Smooth muscle cell (in vitro differentiated cells): ENCODE data around the gene MIER2. TPM values are rescaled to one million over a fixed set of nuclear protein-coding genes. Genes with fewer than 3 reads are reported as not detected.

Experiments used
- DNase-seq: peaks from one replicate; lab custom pipeline; 2025; ENCODE audit not compliant: unreplicated experiment; lab: John Stamatoyannopoulos, UW
- H2AFZ ChIP-seq: fragments of 200-600 bp; sonication (generic); 2 replicates; pipeline ENCODE4 v1.6.0; 2016; ENCODE audit warnings: antibody characterized with exemption, low read depth, mild to moderate bottlenecking
- H3F3A ChIP-seq: fragments of 200-600 bp; sonication (generic); 2 replicates; pipeline ENCODE4 v1.6.0; 2017; ENCODE audit warnings: antibody characterized with exemption, low read depth
- H3K27ac ChIP-seq: fragments of 200-600 bp; sonication (generic); 2 replicates; pipeline ENCODE4 v1.5.1; 2016; ENCODE audit warnings: low read depth, mild to moderate bottlenecking
- H3K27me3 ChIP-seq: fragments of 200-600 bp; sonication (generic); 2 replicates; pipeline ENCODE4 v1.6.1; 2016; ENCODE audit warnings: low read depth, mild to moderate bottlenecking
- H3K36me3 ChIP-seq: fragments of 200-600 bp; sonication (generic); 2 replicates; pipeline ENCODE4 v1.5.1; 2016; ENCODE audit warnings: low read depth
- H3K4me1 ChIP-seq: fragments of 200-600 bp; sonication (generic); 2 replicates; pipeline ENCODE4 v1.5.1; 2016; ENCODE audit warnings: low read depth
- H3K4me2 ChIP-seq: fragments of 200-600 bp; sonication (generic); 2 replicates; pipeline ENCODE4 v1.6.0; 2016; ENCODE audit warnings: mild to moderate bottlenecking
- H3K4me3 ChIP-seq: fragments of 200-600 bp; sonication (generic); 2 replicates; pipeline ENCODE4 v1.5.1; 2016; ENCODE audit warnings: mild to moderate bottlenecking
- H3K79me2 ChIP-seq: fragments of 200-600 bp; sonication (generic); 2 replicates; pipeline ENCODE4 v1.6.0; 2016; ENCODE audit warnings: low read depth, mild to moderate bottlenecking
- H3K9ac ChIP-seq: fragments of 200-600 bp; sonication (generic); 2 replicates; pipeline ENCODE4 v1.6.0; 2016; ENCODE audit warnings: low read depth
- H3K9me3 ChIP-seq: fragments of 200-600 bp; sonication (generic); replicated peaks from 2 replicates; pipeline ENCODE4 v1.5.1; 2016; ENCODE audit warnings: low read depth
- H4K20me1 ChIP-seq: fragments of 200-600 bp; sonication (generic); 2 replicates; pipeline ENCODE4 v1.6.0; 2016; ENCODE audit warnings: low read depth
- CTCF ChIP-seq: fragments of 200-600 bp; sonication (generic); IDR thresholded peaks from 2 replicates; pipeline ENCODE4 v1.5.1; 2017; ENCODE audit warnings: borderline replicate concordance, mild to moderate bottlenecking, antibody characterized with exemption; ENCODE audit not compliant: insufficient read depth, poor library complexity, severe bottlenecking
- WGBS: methylation state at CpG from one replicate; pipeline ENCODE4 v1.1.7; 2016; ENCODE audit warnings: low lambda C conversion rate; 5-methylcytosine and 5-hydroxymethylcytosine counted together
- polyA plus RNA-seq: library from polyadenylated mRNA; unstranded; fragments of >200 nt; fragmentation: Nextera tagmentation; extraction: Ambion mirVana; gene quantifications from 2 replicates; pipeline ENCODE4 v1.2.1, GENCODE V29; 2016
- total RNA-seq: library from RNA; depleted of rRNA; stranded (reverse); fragments of >200 nt; gene quantifications from 2 replicates; pipeline ENCODE4 v1.2.3, GENCODE V29; 2014

The MIER2 gene
- total and polyA plus RNA-seq, 2 experiments from 2014 or later: 12.7 to 79.7 TPM

GRCh38 chr19:310781-311496 lies 33.7 kb downstream of the MIER2 start:
- Histone ChIP-seq H3K9ac (no peak overlapping the region), H2AFZ (no peak overlapping the region), H3K4me2 (no peak overlapping the region), H3K9me3 (no peaks in the 10 kb centered on the region), H3F3A (no peaks in the 10 kb centered on the region), H3K4me1 (no peaks in the 10 kb centered on the region), H4K20me1 (peaks cover 80% of the 10 kb centered on the region), H3K4me3 (no peak overlapping the region), H3K27ac (no peak overlapping the region), H3K36me3 (no peaks in the 10 kb centered on the region), H3K79me2 (peaks cover 10% of the 10 kb centered on the region), H3K27me3 (no peaks in the 10 kb centered on the region)
- 98% methylated on average over 24 of the region's 24 CpGs for WGBS
- DNase-seq: no peak
- no peak for TF ChIP-seq CTCF

- DNase-seq: no peak
- no peaks in the 10 kb centered on the region for H3K27me3 ChIP-seq
- H2AFZ ChIP-seq: no peak overlapping the region
- no peak overlapping the region for H3K4me3 ChIP-seq
- WGBS: 98% methylated on average over 30 of the region's 30 CpGs
- TF ChIP-seq CTCF: no peak
- H3K9ac ChIP-seq: no peak overlapping the region
- H3F3A ChIP-seq: no peaks in the 10 kb centered on the region
- no peak overlapping the region for H3K4me2 ChIP-seq
- no peak overlapping the region for H3K27ac ChIP-seq
- peaks cover 78% of the 10 kb centered on the region for H4K20me1 ChIP-seq
- no peaks in the 10 kb centered on the region for H3K9me3 ChIP-seq
- no peaks in the 10 kb centered on the region for H3K36me3 ChIP-seq
- no peaks in the 10 kb centered on the region for H3K4me1 ChIP-seq
- peaks cover 4% of the 10 kb centered on the region for H3K79me2 ChIP-seq
These were observed 34.4 kb downstream of the MIER2 start for GRCh38 chr19:310141-310651.

GRCh38 chr19:309206-309565 lies 35.4 kb downstream of the MIER2 start:
- TF ChIP-seq CTCF: no peak
- no peaks in the 10 kb centered on the region for H3K79me2 ChIP-seq
- no peak for DNase-seq
- WGBS: 99% methylated on average over 14 of the region's 14 CpGs
- no peaks in the 10 kb centered on the region for H3K36me3 ChIP-seq
- no peak overlapping the region for H3K9ac ChIP-seq
- H4K20me1 ChIP-seq: peaks cover 74% of the 10 kb centered on the region
- H3K9me3 ChIP-seq: no peaks in the 10 kb centered on the region
- no peaks in the 10 kb centered on the region for H3F3A ChIP-seq
- H3K27ac ChIP-seq: no peak overlapping the region
- no peak overlapping the region for H2AFZ ChIP-seq
- H3K27me3 ChIP-seq: no peaks in the 10 kb centered on the region
- H3K4me3 ChIP-seq: no peak overlapping the region
- no peaks in the 10 kb centered on the region for H3K4me1 ChIP-seq
- H3K4me2 ChIP-seq: no peak overlapping the region
